OCI-LY3 (cell line): ENCODE data around the gene COPZ2.

Experiments used
- EZH2phosphoT487 ChIP-seq: fragments of 200-600 bp; shearing (Covaris generic); IDR thresholded peaks from 2 replicates; pipeline ENCODE4 v1.6.1; 2018; ENCODE audit warnings: antibody characterized with exemption, mixed run types, low read depth
- TF ChIP-seq, protein P1 (sequence below): fragments of 200-600, 300-600 bp; sonication (generic); IDR thresholded peaks from 2 replicates; pipeline ENCODE4 v1.5.1; 2014; ENCODE audit warnings: antibody characterized with exemption, low read length, low read depth

DNA sequence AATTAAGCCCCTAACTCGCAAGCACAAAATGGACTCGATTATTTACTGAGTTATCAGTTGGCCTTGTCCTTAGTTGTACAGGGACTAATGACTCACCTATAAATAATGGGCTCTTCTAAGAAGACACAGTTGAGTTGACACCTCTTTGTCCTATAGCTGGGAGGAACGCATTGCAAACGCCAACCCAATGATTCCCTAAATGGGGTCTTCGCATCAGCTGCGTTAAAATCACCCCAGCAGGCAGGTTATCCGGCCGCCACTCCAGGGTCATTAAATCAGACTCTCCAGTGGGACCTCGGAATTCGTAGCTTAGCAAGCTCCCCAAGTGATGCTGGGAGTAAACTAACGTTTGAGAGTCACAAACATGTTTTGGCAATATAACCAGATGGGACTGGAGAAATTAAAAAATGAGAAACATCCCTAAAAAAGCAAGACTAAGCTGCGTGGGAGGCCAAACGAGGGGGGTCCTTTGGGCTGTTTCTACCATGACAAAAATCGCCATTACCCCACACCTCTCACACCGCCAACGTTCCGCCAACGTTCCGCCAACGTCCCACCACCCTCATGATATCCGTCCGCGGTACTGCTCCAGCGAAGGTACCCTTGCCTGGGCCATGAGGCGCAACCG lies 9.6 kb upstream of the COPZ2 start:
- TF ChIP-seq, protein P1, sequence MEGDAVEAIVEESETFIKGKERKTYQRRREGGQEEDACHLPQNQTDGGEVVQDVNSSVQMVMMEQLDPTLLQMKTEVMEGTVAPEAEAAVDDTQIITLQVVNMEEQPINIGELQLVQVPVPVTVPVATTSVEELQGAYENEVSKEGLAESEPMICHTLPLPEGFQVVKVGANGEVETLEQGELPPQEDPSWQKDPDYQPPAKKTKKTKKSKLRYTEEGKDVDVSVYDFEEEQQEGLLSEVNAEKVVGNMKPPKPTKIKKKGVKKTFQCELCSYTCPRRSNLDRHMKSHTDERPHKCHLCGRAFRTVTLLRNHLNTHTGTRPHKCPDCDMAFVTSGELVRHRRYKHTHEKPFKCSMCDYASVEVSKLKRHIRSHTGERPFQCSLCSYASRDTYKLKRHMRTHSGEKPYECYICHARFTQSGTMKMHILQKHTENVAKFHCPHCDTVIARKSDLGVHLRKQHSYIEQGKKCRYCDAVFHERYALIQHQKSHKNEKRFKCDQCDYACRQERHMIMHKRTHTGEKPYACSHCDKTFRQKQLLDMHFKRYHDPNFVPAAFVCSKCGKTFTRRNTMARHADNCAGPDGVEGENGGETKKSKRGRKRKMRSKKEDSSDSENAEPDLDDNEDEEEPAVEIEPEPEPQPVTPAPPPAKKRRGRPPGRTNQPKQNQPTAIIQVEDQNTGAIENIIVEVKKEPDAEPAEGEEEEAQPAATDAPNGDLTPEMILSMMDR = no peak
- no peak for TF ChIP-seq EZH2phosphoT487
